GM21390 (cell line): ENCODE results near the gene CORO2B.

ENCODE experiments used
- ATAC-seq: cut with Tn5 transposase; IDR thresholded peaks from one replicate; pipeline ENCODE4 v1.9.1; 2021; ENCODE audit not compliant: unreplicated experiment

CORO2B gene

GRCh38 chr15:68764090-68764489, 185.3 kb downstream of the CORO2B start:
- ATAC-seq: no peak

- no peak for ATAC-seq
Measured at GRCh38 chr15:68765602-68766368, 187.0 kb downstream of the CORO2B start.

GRCh38 chr15:68767833-68768232, 189.0 kb downstream of the CORO2B start:
- no peak for ATAC-seq

GRCh38 chr15:68768321-68768720, 189.5 kb downstream of the CORO2B start:
- ATAC-seq: no peak

GRCh38 chr15:68769702-68770101, 190.9 kb downstream of the CORO2B start:
- no peak for ATAC-seq

GRCh38 chr15:68770216-68770615, 191.4 kb downstream of the CORO2B start:
- ATAC-seq: no peak

- ATAC-seq: no peak
Measured at GRCh38 chr15:68773036-68773435, 194.2 kb downstream of the CORO2B start.

- ATAC-seq: no peak
Measured at GRCh38 chr15:68774120-68774519, 195.3 kb downstream of the CORO2B start.

- no peak for ATAC-seq
Measured at GRCh38 chr15:68774521-68775235, 195.9 kb downstream of the CORO2B start.

- ATAC-seq: no peak
Measured at GRCh38 chr15:68775236-68775577, 196.4 kb downstream of the CORO2B start.

GRCh38 chr15:68775671-68776476, 197.1 kb downstream of the CORO2B start:
- no peak for ATAC-seq

GRCh38 chr15:68776477-68777270, 197.9 kb downstream of the CORO2B start:
- no peak for ATAC-seq
